ENCODE data around the gene EML3.

DNA sequence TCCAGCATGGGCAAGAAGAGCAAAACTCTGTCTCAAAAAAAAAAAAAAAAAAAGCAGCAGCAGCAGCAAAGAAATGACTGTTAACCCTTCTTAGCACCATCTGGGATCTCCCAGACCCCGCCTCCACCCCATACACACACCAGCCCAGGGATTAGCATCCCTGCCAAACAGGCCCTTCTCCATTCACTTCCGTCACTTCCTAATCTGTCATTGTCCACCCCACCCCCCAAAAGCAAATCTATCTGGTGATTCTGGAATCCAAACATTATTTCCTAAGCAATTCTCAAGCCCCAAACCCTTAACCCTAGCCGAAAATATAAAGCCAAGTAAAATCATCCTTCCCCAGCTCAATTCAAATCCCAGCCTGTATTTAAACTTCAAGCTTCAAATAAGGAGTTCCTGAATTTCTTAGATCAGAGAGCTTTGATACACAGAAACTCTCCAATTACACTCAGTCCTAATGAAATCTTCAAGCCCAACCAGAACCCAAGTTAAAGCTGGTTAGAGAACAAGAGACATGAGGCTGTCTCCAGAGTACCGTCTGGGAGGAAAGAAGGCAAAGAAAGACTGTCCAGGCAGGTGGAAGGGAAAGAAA is 60.0 kb downstream of the EML3 start:
- TF ChIP-seq POLR2A (IDR thresholded peaks at IDR 0.05) = no peak
- TF ChIP-seq, protein P1, sequence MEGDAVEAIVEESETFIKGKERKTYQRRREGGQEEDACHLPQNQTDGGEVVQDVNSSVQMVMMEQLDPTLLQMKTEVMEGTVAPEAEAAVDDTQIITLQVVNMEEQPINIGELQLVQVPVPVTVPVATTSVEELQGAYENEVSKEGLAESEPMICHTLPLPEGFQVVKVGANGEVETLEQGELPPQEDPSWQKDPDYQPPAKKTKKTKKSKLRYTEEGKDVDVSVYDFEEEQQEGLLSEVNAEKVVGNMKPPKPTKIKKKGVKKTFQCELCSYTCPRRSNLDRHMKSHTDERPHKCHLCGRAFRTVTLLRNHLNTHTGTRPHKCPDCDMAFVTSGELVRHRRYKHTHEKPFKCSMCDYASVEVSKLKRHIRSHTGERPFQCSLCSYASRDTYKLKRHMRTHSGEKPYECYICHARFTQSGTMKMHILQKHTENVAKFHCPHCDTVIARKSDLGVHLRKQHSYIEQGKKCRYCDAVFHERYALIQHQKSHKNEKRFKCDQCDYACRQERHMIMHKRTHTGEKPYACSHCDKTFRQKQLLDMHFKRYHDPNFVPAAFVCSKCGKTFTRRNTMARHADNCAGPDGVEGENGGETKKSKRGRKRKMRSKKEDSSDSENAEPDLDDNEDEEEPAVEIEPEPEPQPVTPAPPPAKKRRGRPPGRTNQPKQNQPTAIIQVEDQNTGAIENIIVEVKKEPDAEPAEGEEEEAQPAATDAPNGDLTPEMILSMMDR (IDR thresholded peaks at IDR 0.05) = no peak
- TF ChIP-seq EP300 (IDR thresholded peaks at IDR 0.05) = no peak
- TF ChIP-seq POLR2AphosphoS5 (IDR thresholded peaks at IDR 0.05) = no peak

Measured in upper lobe of left lung (tissue), 4 donors.